RWPE2 (cell line): ENCODE results near the gene SMURF1.

Experiments used
- ATAC-seq: fragments of 200-7000 bp; cut with Tn5 transposase; 3 replicates; pipeline ENCODE4 v1.9.1; 2021; ENCODE audit warnings: low read depth
- DNase-seq: peaks from one replicate; pipeline ENCODE4 v3.0.0-alpha.2; 2020; ENCODE audit warnings: low spot score
- H3K27ac ChIP-seq: fragments of 450-650 bp; 2 replicates; pipeline ENCODE4 v1.5.1; 2017; ENCODE audit warnings: mild to moderate bottlenecking; ENCODE audit not compliant: poor library complexity, severe bottlenecking
- H3K27me3 ChIP-seq: fragments of 250-450 bp; sonication (Bioruptor Pico); 2 replicates; pipeline ENCODE4 v1.5.1; 2021; ENCODE audit warnings: mild to moderate bottlenecking, moderate library complexity; ENCODE audit not compliant: insufficient read depth, poor library complexity, severe bottlenecking
- H3K36me3 ChIP-seq: fragments of 250-450 bp; sonication (Bioruptor Pico); 2 replicates; pipeline ENCODE4 v1.5.1; 2020; ENCODE audit warnings: low read depth, mild to moderate bottlenecking, moderate library complexity
- H3K4me1 ChIP-seq: fragments of 250-450 bp; sonication (Bioruptor Pico); 2 replicates; pipeline ENCODE4 v1.5.1; 2021; ENCODE audit warnings: mild to moderate bottlenecking, moderate library complexity; ENCODE audit not compliant: insufficient read depth, poor library complexity, severe bottlenecking
- H3K4me3 ChIP-seq: fragments of 250-450 bp; sonication (Bioruptor Pico); 2 replicates; pipeline ENCODE4 v1.5.1; 2021; ENCODE audit warnings: mild to moderate bottlenecking, moderate library complexity; ENCODE audit not compliant: severe bottlenecking
- H3K9me3 ChIP-seq: fragments of 250-450 bp; sonication (Bioruptor Pico); 2 replicates; pipeline ENCODE4 v1.5.1; 2021; ENCODE audit warnings: mild to moderate bottlenecking, moderate library complexity; ENCODE audit not compliant: severe bottlenecking
- CTCF ChIP-seq: fragments of 450-650 bp; IDR thresholded peaks from one replicate; pipeline ENCODE4 v1.5.1; 2017; ENCODE audit warnings: mild to moderate bottlenecking, moderate library complexity; ENCODE audit not compliant: poor library complexity, severe bottlenecking

Gene SMURF1

GRCh38 chr7:99005776-99006175 is 138.1 kb downstream of the SMURF1 start:
- ATAC-seq = no peak
- DNase-seq = no peak
- Histone ChIP-seq H3K27me3 (no peaks in the 10 kb centered on the region), H3K4me1 (no peaks in the 10 kb centered on the region), H3K9me3 (no peaks in the 10 kb centered on the region), H3K27ac (no peak overlapping the region), H3K36me3 (peaks cover 52% of the 10 kb centered on the region), H3K4me3 (no peak overlapping the region)
- no peak for TF ChIP-seq CTCF

DNA sequence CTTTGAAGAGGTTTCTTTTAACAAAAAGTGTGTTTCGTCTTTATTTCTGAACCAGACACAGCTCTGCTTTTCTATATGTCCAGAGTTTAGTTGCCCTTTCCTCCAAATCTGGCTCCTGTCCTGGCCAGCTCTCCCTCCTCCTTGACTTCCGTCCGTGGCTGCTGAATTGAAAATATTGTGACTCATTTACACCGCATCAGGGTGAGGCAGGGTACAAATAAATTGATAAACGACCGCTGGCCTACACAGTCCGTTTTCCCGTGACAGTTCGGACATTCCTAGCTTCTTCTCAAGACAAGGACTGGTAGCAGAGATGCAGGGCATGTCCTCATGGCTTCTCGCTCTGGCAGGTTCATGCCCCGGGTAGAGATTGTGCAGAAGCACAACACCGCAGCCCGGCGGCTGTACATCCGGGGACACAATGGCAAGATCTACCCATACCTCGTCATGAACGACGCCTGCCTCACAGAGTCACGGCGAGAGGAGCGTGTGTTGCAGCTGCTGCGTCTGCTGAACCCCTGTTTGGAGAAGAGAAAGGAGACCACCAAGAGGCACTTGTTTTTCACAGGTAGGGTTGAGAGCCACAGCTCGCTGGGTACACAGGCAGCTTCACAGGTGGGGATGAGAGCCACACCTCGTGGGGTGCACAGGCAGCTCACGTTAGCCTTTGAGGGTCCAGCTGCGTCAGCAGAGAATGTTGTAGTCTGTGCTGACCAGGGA is 139.0 kb downstream of the SMURF1 start:
- peaks cover 50% of the 10 kb centered on the region for H3K36me3 ChIP-seq
- DNase-seq (no peak), ATAC-seq (no peak)
- no peaks in the 10 kb centered on the region for H3K27me3 ChIP-seq
- no peaks in the 10 kb centered on the region for H3K9me3 ChIP-seq
- no peak overlapping the region for H3K4me3 ChIP-seq
- no peak for TF ChIP-seq CTCF
- no peak overlapping the region for H3K27ac ChIP-seq
- no peaks in the 10 kb centered on the region for H3K4me1 ChIP-seq

DNA sequence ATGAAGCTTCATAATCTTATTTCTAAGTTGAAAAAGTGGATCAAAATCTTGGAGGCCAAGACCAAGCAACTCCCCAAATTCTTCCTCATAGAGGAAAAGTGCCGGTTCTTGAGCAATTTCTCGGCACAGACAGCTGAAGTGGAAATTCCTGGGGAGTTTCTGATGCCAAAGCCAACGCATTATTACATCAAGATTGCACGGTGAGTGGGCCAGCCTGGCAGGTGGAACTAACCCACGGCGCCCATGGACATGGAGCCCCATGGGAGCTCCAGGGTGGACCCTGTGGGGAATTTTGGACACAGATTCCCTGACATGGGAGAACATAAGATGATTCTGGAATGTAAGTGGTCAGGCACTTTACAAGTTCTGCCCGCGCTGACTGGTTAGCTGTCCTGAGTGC is 139.7 kb downstream of the SMURF1 start:
- no peak overlapping the region for H3K27ac ChIP-seq
- no peaks in the 10 kb centered on the region for H3K27me3 ChIP-seq
- DNase-seq (no peak), ATAC-seq (no peak)
- no peak overlapping the region for H3K4me3 ChIP-seq
- no peaks in the 10 kb centered on the region for H3K9me3 ChIP-seq
- TF ChIP-seq CTCF = no peak
- H3K4me1 ChIP-seq = no peaks in the 10 kb centered on the region
- peaks cover 55% of the 10 kb centered on the region for H3K36me3 ChIP-seq

GRCh38 chr7:99003419-99003818 is 140.5 kb downstream of the SMURF1 start:
- no peak for TF ChIP-seq CTCF
- ATAC-seq = no peak
- H3K9me3 ChIP-seq = no peaks in the 10 kb centered on the region
- DNase-seq = no peak
- H3K4me3 ChIP-seq = no peak overlapping the region
- H3K36me3 ChIP-seq = peaks cover 50% of the 10 kb centered on the region
- H3K27me3 ChIP-seq = no peaks in the 10 kb centered on the region
- no peaks in the 10 kb centered on the region for H3K4me1 ChIP-seq
- no peak overlapping the region for H3K27ac ChIP-seq

GRCh38 chr7:99002827-99003212 is 141.1 kb downstream of the SMURF1 start:
- Histone ChIP-seq H3K27me3 (no peaks in the 10 kb centered on the region), H3K27ac (no peak overlapping the region), H3K4me1 (no peaks in the 10 kb centered on the region), H3K4me3 (no peak overlapping the region), H3K36me3 (peaks cover 51% of the 10 kb centered on the region), H3K9me3 (no peaks in the 10 kb centered on the region)
- ATAC-seq (no peak), DNase-seq (no peak)
- TF ChIP-seq CTCF = no peak
